ENCODE results near the gene RND2. TPM values are rescaled to one million over a fixed set of nuclear protein-coding genes. Genes with fewer than 3 reads are reported as not detected.

The RND2 gene
- total RNA-seq, 2 experiments from 2014 or later: not detected

GRCh38 chr17:43025766-43026537 is 921 bp downstream of the RND2 start:
- CTCF ChIA-PET: interaction anchor here (1.0 to 1.4 kb wide), 2 partner anchors 12 to 28 kb away, joined by 3 read pairs; partner anchors contain the start of gene RPL27

GRCh38 chr17:43026595-43026994 is 1.6 kb downstream of the RND2 start:
- ATAC-seq: no peak
- Mint-ChIP-seq H3K27me3 (no peaks in the 10 kb centered on the region), H3K9me3 (no peaks in the 10 kb centered on the region), H3K4me1 (ENCODE audit: low read depth) (peaks cover 10% of the 10 kb centered on the region), H3K4me3 (no peak overlapping the region), H3K36me3 (ENCODE audit: low read depth) (no peaks in the 10 kb centered on the region), H3K27ac (no peak overlapping the region)
- no peak for TF ChIP-seq CTCF (IDR thresholded peaks at IDR 0.05)
- CTCF ChIA-PET: interaction anchor here (1.0 to 1.4 kb wide), 2 partner anchors 11 to 28 kb away, joined by 3 read pairs; partner anchors contain the start of gene RPL27
- POLR2A ChIA-PET: interaction anchor here (1.4 kb wide), 1 partner anchor 289 kb away, joined by 7 read pairs; no protein-coding TSS in a partner anchor
- intact Hi-C loops (cut with micrococcal nuclease): loop anchor here (10.0 kb wide), 1 partner anchor 288 kb away; no protein-coding TSS in a partner anchor
- no peak for DNase-seq

More at GRCh38 chr17:43025766-43026537, 921 bp downstream of the RND2 start:
- TF ChIP-seq CTCF (IDR thresholded peaks at IDR 0.05): no peak
- no peak overlapping the region for H3K27ac Mint-ChIP-seq
- H3K4me3 Mint-ChIP-seq: peak overlapping the region; percentile 32
- no peaks in the 10 kb centered on the region for H3K9me3 Mint-ChIP-seq
- DNase-seq: no peak
- intact Hi-C loops (cut with micrococcal nuclease): loop anchor here (10.0 kb wide), 1 partner anchor 289 kb away; no protein-coding TSS in a partner anchor
- ATAC-seq: no peak
- peaks cover 14% of the 10 kb centered on the region for H3K4me1 Mint-ChIP-seq (ENCODE audit: low read depth)
- no peaks in the 10 kb centered on the region for H3K36me3 Mint-ChIP-seq (ENCODE audit: low read depth)
- POLR2A ChIA-PET: interaction anchor here (0.7 to 3.0 kb wide), 4 partner anchors 19 to 290 kb away, joined by 3 to 25 read pairs (median 6); partner anchors contain the start of genes IFI35 and RPL27
- H3K27me3 Mint-ChIP-seq: no peaks in the 10 kb centered on the region

- H3K36me3 Mint-ChIP-seq (ENCODE audit: low read depth): no peaks in the 10 kb centered on the region
- intact Hi-C loops (cut with micrococcal nuclease): loop anchor here (10.0 kb wide), 1 partner anchor 287 kb away; no protein-coding TSS in a partner anchor
- CTCF ChIA-PET: interaction anchor here (1.4 kb wide), 1 partner anchor 29 kb away, joined by 3 read pairs; the partner anchor contains the start of gene RPL27
- no peaks in the 10 kb centered on the region for H3K27me3 Mint-ChIP-seq
- no peak overlapping the region for H3K4me3 Mint-ChIP-seq
- DNase-seq (no peak), ATAC-seq (no peak)
- H3K27ac Mint-ChIP-seq: no peak overlapping the region
- H3K4me1 Mint-ChIP-seq (ENCODE audit: low read depth): peaks cover 7% of the 10 kb centered on the region
- POLR2A ChIA-PET: interaction anchor here (1.4 kb wide), 2 partner anchors 10 to 288 kb away, joined by 3 to 7 read pairs; no protein-coding TSS in a partner anchor
- TF ChIP-seq CTCF (IDR thresholded peaks at IDR 0.05): no peak
- no peaks in the 10 kb centered on the region for H3K9me3 Mint-ChIP-seq
Measured at GRCh38 chr17:43027091-43028032, 2.3 kb downstream of the RND2 start.

GRCh38 chr17:43028221-43028861 is 3.3 kb downstream of the RND2 start:
- no peaks in the 10 kb centered on the region for H3K27me3 Mint-ChIP-seq
- peaks cover 7% of the 10 kb centered on the region for H3K4me1 Mint-ChIP-seq (ENCODE audit: low read depth)
- H3K4me3 Mint-ChIP-seq: no peak overlapping the region
- H3K36me3 Mint-ChIP-seq (ENCODE audit: low read depth): no peaks in the 10 kb centered on the region
- ChIA-PET POLR2A (interaction anchor here (0.6 to 1.4 kb wide), 3 partner anchors 10 to 141 kb away, joined by 3 read pairs; partner anchors contain the start of gene RPL27), CTCF (no interaction called here)
- ATAC-seq (no peak), DNase-seq (no peak)
- intact Hi-C loops (cut with micrococcal nuclease): loop anchor here (10.0 kb wide), 1 partner anchor 286 kb away; no protein-coding TSS in a partner anchor
- H3K27ac Mint-ChIP-seq: no peak overlapping the region
- TF ChIP-seq CTCF (IDR thresholded peaks at IDR 0.05): no peak
- no peaks in the 10 kb centered on the region for H3K9me3 Mint-ChIP-seq
